Neural cell (in vitro differentiated cells): ENCODE measurements around the gene MUCL1. TPM values are rescaled to one million over a fixed set of nuclear protein-coding genes. Genes with fewer than 3 reads are reported as not detected.

ENCODE experiments used
- H2AFZ ChIP-seq: fragments of 200-600, 300-800 bp; sonication (generic), shearing (Covaris generic); 2 replicates; pipeline ENCODE4 v1.6.0; 2014; ENCODE audit warnings: low read depth, mild to moderate bottlenecking, antibody characterized with exemption, low read length, moderate library complexity
- H3F3A ChIP-seq: fragments of 200-600 bp; shearing (Covaris generic); 2 replicates; pipeline ENCODE4 v1.6.1; 2016; ENCODE audit warnings: mild to moderate bottlenecking, moderate library complexity, mixed read lengths, antibody characterized with exemption, low read length; ENCODE audit not compliant: insufficient read depth, poor library complexity, severe bottlenecking
- H3K27ac ChIP-seq: fragments of 200-600, 300-800 bp; sonication (generic), shearing (Covaris generic); 2 replicates; pipeline ENCODE4 v1.5.1; 2014; ENCODE audit warnings: mild to moderate bottlenecking, low read length, moderate library complexity
- H3K27me3 ChIP-seq: fragments of 300-800, 200-600 bp; sonication (generic), shearing (Covaris generic); 2 replicates; pipeline ENCODE4 v1.6.0; 2014; ENCODE audit warnings: mild to moderate bottlenecking, low read depth, low read length, moderate library complexity; ENCODE audit not compliant: insufficient read depth
- H3K36me3 ChIP-seq: fragments of 300-800, 200-600 bp; sonication (generic), shearing (Covaris generic); 2 replicates; pipeline ENCODE4 v1.5.1; 2014; ENCODE audit warnings: mild to moderate bottlenecking, antibody characterized with exemption, low read length, moderate library complexity; ENCODE audit not compliant: insufficient read depth
- H3K4me2 ChIP-seq: fragments of 300-800, 200-600 bp; sonication (generic), shearing (Covaris generic); 2 replicates; pipeline ENCODE4 v1.6.0; 2014; ENCODE audit warnings: mild to moderate bottlenecking, low read length
- H3K4me3 ChIP-seq: fragments of 300-800, 200-600 bp; sonication (generic), shearing (Covaris generic); 2 replicates; pipeline ENCODE4 v1.5.1; 2014; ENCODE audit warnings: mild to moderate bottlenecking, low read length, moderate library complexity
- H3K79me2 ChIP-seq: fragments of 200-600 bp; shearing (Covaris generic); replicated peaks from 2 replicates; pipeline ENCODE4 v1.6.0; 2014; ENCODE audit warnings: mild to moderate bottlenecking, low read length, moderate library complexity; ENCODE audit not compliant: insufficient read depth
- H3K9ac ChIP-seq: fragments of 300-800, 200-600 bp; sonication (generic), shearing (Covaris generic); 2 replicates; pipeline ENCODE4 v1.6.1; 2016; ENCODE audit warnings: mild to moderate bottlenecking, low read length, mixed read lengths
- H3K9me2 ChIP-seq: fragments of 200-600 bp; shearing (Covaris generic); 2 replicates; pipeline ENCODE4 v1.6.1; 2016; ENCODE audit warnings: mild to moderate bottlenecking, low read length, mixed read lengths; ENCODE audit not compliant: insufficient read depth
- H3K9me3 ChIP-seq: fragments of 200-600, 300-800 bp; sonication (generic), shearing (Covaris generic); 2 replicates; pipeline ENCODE4 v1.6.1; 2016; ENCODE audit warnings: mild to moderate bottlenecking, mixed run types, low read length, moderate library complexity, mixed read lengths
- H4K20me1 ChIP-seq: fragments of 200-600 bp; shearing (Covaris generic); 2 replicates; pipeline ENCODE4 v1.6.1; 2016; ENCODE audit warnings: mild to moderate bottlenecking, mixed run types; ENCODE audit not compliant: insufficient read depth
- EP300 ChIP-seq: fragments of 450-650 bp; conservative IDR thresholded peaks from 2 replicates; pipeline ENCODE4 v1.6.1; 2014; ENCODE audit warnings: antibody characterized with exemption, mild to moderate bottlenecking, moderate library complexity; ENCODE audit not compliant: poor library complexity, severe bottlenecking
- EZH2 ChIP-seq: fragments of 200-600, 300-800 bp; shearing (Covaris generic), sonication (generic); IDR thresholded peaks from 2 replicates; pipeline ENCODE4 v1.6.1; 2014; ENCODE audit warnings: antibody characterized with exemption, low read length, borderline replicate concordance, mild to moderate bottlenecking; ENCODE audit not compliant: insufficient read depth, poor library complexity, severe bottlenecking
- MXI1 ChIP-seq: fragments of 450-650 bp; conservative IDR thresholded peaks from 2 replicates; pipeline ENCODE4 v1.6.1; 2014; ENCODE audit warnings: antibody characterized with exemption, mild to moderate bottlenecking; ENCODE audit not compliant: poor library complexity, severe bottlenecking
- POLR2AphosphoS5 ChIP-seq: IDR thresholded peaks from 2 replicates; pipeline ENCODE4 v1.6.1; 2012
- RAD21 ChIP-seq: fragments of 450-650 bp; conservative IDR thresholded peaks from 2 replicates; pipeline ENCODE4 v1.6.1; 2014; ENCODE audit warnings: antibody characterized with exemption, mild to moderate bottlenecking, moderate library complexity
- SMC3 ChIP-seq: fragments of 450-650 bp; conservative IDR thresholded peaks from 2 replicates; pipeline ENCODE4 v1.6.1; 2014; ENCODE audit warnings: antibody characterized with exemption, mild to moderate bottlenecking, moderate library complexity; ENCODE audit not compliant: poor library complexity
- TAF1 ChIP-seq: IDR thresholded peaks from 2 replicates; pipeline ENCODE4 v1.6.1; 2012; ENCODE audit warnings: low read depth
- polyA plus RNA-seq: library from polyadenylated mRNA; depleted of rRNA; stranded (reverse); fragments of >200 nt; gene quantifications from 2 replicates; pipeline ENCODE4 v1.2.3, GENCODE V29; 2014
- TF ChIP-seq, protein P1 (sequence below): fragments of 450-650 bp; IDR thresholded peaks from 2 replicates; pipeline ENCODE4 v1.5.1; 2014; ENCODE audit warnings: antibody characterized with exemption, mild to moderate bottlenecking, moderate library complexity; ENCODE audit not compliant: poor library complexity, severe bottlenecking
- TF ChIP-seq, protein P2 (sequence below): IDR thresholded peaks from 2 replicates; pipeline ENCODE4 v1.6.1; 2012; ENCODE audit warnings: borderline replicate concordance

Gene MUCL1
- polyA plus RNA-seq, 1 donor from 2014 or later: not detected

- Histone ChIP-seq H3K36me3 (no peaks in the 10 kb centered on the region), H4K20me1 (no peaks in the 10 kb centered on the region), H3K9me3 (no peaks in the 10 kb centered on the region), H3K27me3 (no peaks in the 10 kb centered on the region), H3F3A (no peaks in the 10 kb centered on the region), H3K27ac (no peak overlapping the region), H3K79me2 (no peaks in the 10 kb centered on the region), H3K4me2 (no peak overlapping the region), H3K4me3 (no peak overlapping the region), H3K9ac (no peak overlapping the region), H2AFZ (no peak overlapping the region), H3K9me2 (no peaks in the 10 kb centered on the region)
- TF ChIP-seq MXI1: no peak
- no peak for TF ChIP-seq EZH2
- TF ChIP-seq RAD21: no peak
- no peak for TF ChIP-seq EP300
- TF ChIP-seq, protein P1, sequence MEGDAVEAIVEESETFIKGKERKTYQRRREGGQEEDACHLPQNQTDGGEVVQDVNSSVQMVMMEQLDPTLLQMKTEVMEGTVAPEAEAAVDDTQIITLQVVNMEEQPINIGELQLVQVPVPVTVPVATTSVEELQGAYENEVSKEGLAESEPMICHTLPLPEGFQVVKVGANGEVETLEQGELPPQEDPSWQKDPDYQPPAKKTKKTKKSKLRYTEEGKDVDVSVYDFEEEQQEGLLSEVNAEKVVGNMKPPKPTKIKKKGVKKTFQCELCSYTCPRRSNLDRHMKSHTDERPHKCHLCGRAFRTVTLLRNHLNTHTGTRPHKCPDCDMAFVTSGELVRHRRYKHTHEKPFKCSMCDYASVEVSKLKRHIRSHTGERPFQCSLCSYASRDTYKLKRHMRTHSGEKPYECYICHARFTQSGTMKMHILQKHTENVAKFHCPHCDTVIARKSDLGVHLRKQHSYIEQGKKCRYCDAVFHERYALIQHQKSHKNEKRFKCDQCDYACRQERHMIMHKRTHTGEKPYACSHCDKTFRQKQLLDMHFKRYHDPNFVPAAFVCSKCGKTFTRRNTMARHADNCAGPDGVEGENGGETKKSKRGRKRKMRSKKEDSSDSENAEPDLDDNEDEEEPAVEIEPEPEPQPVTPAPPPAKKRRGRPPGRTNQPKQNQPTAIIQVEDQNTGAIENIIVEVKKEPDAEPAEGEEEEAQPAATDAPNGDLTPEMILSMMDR: no peak
- no peak for TF ChIP-seq POLR2AphosphoS5
- no peak for TF ChIP-seq SMC3
- no peak for TF ChIP-seq TAF1
- TF ChIP-seq, protein P2, sequence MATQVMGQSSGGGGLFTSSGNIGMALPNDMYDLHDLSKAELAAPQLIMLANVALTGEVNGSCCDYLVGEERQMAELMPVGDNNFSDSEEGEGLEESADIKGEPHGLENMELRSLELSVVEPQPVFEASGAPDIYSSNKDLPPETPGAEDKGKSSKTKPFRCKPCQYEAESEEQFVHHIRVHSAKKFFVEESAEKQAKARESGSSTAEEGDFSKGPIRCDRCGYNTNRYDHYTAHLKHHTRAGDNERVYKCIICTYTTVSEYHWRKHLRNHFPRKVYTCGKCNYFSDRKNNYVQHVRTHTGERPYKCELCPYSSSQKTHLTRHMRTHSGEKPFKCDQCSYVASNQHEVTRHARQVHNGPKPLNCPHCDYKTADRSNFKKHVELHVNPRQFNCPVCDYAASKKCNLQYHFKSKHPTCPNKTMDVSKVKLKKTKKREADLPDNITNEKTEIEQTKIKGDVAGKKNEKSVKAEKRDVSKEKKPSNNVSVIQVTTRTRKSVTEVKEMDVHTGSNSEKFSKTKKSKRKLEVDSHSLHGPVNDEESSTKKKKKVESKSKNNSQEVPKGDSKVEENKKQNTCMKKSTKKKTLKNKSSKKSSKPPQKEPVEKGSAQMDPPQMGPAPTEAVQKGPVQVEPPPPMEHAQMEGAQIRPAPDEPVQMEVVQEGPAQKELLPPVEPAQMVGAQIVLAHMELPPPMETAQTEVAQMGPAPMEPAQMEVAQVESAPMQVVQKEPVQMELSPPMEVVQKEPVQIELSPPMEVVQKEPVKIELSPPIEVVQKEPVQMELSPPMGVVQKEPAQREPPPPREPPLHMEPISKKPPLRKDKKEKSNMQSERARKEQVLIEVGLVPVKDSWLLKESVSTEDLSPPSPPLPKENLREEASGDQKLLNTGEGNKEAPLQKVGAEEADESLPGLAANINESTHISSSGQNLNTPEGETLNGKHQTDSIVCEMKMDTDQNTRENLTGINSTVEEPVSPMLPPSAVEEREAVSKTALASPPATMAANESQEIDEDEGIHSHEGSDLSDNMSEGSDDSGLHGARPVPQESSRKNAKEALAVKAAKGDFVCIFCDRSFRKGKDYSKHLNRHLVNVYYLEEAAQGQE: no peak
Measured at GRCh38 chr12:54858562-54858961, 4.2 kb downstream of the MUCL1 start.

GRCh38 chr12:54859502-54859901 lies 5.2 kb downstream of the MUCL1 start:
- Histone ChIP-seq H3K27ac (no peak overlapping the region), H3K36me3 (no peaks in the 10 kb centered on the region), H3K9me3 (no peaks in the 10 kb centered on the region), H3K4me3 (no peak overlapping the region), H3K4me2 (no peak overlapping the region), H2AFZ (no peak overlapping the region), H3K79me2 (no peaks in the 10 kb centered on the region), H3K9ac (no peak overlapping the region), H4K20me1 (no peaks in the 10 kb centered on the region), H3K27me3 (no peaks in the 10 kb centered on the region), H3F3A (no peaks in the 10 kb centered on the region), H3K9me2 (no peaks in the 10 kb centered on the region)
- no peak for TF ChIP-seq EP300
- no peak for TF ChIP-seq RAD21

- Histone ChIP-seq H3K9me3 (no peaks in the 10 kb centered on the region), H3F3A (no peaks in the 10 kb centered on the region), H3K27me3 (no peaks in the 10 kb centered on the region), H2AFZ (no peak overlapping the region), H4K20me1 (no peaks in the 10 kb centered on the region), H3K9ac (no peak overlapping the region), H3K4me3 (no peak overlapping the region), H3K4me2 (no peak overlapping the region), H3K36me3 (no peaks in the 10 kb centered on the region), H3K79me2 (no peaks in the 10 kb centered on the region), H3K27ac (no peak overlapping the region), H3K9me2 (no peaks in the 10 kb centered on the region)
- no peak for TF ChIP-seq POLR2AphosphoS5
- TF ChIP-seq, protein P1: no peak
- TF ChIP-seq MXI1: no peak
- no peak for TF ChIP-seq EZH2
- TF ChIP-seq, protein P2: no peak
- TF ChIP-seq SMC3: no peak
- TF ChIP-seq RAD21: no peak
- no peak for TF ChIP-seq EP300
- no peak for TF ChIP-seq TAF1
Measured at GRCh38 chr12:54861927-54862326, 7.6 kb downstream of the MUCL1 start.
